GM18867 (cell line): ENCODE results near the gene TAL2.

ENCODE experiments used
- ATAC-seq: cut with Tn5 transposase; IDR thresholded peaks from one replicate; pipeline ENCODE4 v1.9.1; 2021; ENCODE audit warnings: mild to moderate bottlenecking, moderate library complexity; ENCODE audit not compliant: unreplicated experiment

The TAL2 gene

DNA sequence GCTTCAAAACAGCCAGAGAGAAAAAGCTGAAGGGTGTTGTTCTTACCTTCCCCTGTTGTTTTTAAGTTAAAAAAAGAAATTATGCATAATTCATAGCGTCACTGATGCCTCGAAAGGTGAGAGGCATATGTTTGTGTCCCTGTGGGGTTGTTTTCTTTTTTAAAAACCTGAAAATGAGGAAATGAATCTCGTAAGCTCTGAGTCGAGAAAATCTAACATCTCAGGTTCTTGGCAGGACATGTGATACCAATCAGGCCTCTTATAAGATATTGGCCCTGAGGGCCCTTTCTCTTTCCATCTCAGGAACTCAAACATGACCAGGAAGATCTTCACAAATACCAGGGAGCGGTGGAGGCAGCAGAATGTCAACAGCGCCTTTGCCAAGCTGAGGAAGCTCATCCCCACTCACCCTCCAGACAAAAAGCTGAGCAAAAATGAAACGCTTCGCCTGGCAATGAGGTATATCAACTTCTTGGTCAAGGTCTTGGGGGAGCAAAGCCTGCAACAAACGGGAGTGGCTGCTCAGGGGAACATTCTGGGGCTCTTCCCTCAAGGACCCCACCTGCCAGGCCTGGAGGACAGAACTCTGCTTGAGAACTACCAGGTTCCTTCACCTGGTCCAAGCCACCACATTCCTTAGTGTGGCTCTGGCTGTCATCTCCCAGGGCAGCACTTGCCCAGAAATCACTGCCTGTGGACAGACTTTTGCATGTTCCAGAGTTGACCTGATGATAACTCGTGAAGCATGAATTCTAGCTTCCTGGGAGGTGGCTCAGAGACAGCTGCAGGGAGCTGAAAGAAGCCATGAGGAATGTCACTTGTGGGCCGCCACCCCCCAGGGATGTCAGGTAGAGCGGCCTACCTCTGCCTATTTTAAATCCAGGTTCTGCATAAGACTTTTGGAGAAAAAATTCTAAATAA is at the start of gene TAL2:
Gene TAL2, plus strand, starts transcription at position 274 of the 921 bp plus-strand sequence. Its CDS starts 40 bp downstream, at position 314.
- peak; percentile 97 for ATAC-seq

GRCh38 chr9:105621001-105621400 is 41.3 kb upstream of the TAL2 start:
- ATAC-seq: no peak

GRCh38 chr9:105625088-105625487 is 37.2 kb upstream of the TAL2 start:
- no peak for ATAC-seq

DNA sequence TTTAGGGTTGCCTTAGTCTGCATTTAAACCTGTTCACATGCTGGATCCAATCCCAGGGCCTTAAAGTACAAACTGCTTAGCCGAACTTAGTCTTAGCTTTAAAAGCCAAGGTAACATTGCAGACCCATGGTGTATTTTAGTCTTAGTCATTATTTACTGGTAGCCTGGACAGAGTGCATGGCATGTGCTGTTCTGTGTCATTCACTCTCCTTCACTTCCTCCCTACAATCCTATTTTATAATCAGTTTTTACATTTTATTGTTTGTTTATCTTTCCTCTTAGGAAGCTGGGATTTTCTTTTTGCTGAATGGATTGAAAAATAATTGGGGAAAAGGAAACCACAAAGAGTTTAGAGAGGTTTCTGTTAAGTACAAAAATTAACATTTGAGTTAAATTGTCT is 29.4 kb upstream of the TAL2 start:
- ATAC-seq: no peak

DNA sequence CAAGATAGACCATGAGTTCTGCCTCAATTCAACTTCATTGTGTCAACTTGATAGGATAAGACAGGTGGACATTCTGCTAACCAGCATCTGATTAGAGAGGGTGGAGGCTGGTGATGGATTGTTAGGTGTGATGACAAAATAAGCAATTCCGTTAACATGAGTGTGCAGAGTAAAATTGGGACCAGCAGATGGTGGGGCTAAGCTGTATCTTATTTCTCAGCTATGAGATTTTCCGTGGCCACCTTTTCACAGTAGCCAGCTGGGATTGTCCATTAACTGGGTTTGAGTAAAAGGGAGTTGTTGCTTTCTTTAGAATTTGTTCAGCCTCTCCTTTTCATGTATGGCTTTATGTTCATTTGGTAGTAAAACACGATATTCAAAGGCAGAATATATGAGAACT is 28.8 kb upstream of the TAL2 start:
- ATAC-seq: no peak

GRCh38 chr9:105636331-105636730 is 25.9 kb upstream of the TAL2 start:
- no peak for ATAC-seq

GRCh38 chr9:105637787-105638395 is 24.4 kb upstream of the TAL2 start:
- ATAC-seq: peak; percentile 60

DNA sequence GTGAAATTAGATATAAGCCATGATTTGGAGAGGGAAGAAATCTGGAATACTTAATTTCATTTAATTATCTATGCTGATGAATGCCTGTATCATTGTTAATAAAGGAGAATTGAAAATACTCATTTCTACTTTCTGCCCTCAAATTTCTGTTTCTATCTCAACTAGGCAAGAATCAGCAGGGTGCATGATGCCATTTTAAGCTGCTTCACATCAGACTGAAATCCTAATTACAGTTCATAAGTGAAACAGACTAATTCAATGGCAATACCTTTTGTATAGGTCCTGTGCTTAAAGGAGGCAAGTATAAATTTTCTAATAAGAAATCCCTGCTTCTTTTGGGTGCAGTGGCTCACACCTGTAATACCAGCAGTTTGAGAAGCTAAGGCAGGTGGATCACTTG is 22.3 kb upstream of the TAL2 start:
- ATAC-seq: peak; percentile 68

DNA sequence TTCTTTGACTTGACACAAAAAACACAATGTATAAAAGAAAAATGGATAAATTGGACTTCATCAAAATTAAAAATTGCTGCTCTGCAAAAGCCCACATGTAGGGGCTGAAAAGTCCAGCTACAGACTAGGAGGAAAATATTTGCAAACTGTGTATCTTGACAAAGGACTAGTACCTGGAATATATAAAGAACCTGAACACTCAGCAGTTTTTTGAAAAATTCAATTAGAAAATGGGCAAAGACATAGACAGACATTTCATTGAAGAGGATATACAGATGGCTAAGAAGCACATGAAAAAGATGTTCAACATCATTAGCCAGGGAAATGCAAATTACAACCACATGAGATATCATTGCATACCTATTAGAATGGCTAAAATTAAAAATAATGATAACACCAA is 18.5 kb upstream of the TAL2 start:
- ATAC-seq: no peak

DNA sequence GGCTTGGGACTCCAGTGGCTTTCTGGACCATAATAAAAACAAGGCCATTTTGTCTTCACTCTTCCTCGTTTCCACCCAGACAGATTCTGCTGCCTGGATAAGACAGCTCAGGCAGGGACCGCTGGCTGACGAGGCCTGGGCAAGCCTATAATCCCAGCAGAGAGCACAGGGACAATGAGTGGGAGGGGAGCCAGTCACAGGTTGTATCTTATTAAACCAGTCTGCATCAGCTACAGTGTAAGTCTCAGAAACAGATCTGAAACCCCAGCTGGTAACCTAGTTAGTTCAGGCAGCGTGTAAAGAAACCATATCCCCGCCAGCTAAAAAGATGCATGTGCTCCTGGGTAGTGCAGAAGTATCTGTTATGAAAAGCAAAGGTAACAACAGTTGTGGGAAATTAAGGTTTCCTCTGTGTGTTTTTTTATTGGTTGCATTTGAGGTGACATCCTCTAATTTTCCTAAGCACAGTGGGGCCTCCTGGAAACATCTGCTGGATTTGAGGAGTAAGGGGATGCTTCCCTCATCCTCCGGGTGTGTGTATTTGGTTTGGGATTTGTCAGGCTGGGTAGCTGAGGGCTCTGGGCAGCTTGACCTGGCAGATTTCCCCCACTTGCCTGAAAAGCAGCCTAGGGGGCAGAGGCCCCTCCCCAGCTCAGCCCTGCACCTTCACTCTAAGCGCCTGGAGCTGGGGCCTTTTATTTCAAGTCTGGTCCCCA is 15.2 kb upstream of the TAL2 start:
- no peak for ATAC-seq

GRCh38 chr9:105647595-105648349 is 14.5 kb upstream of the TAL2 start:
- no peak for ATAC-seq

DNA sequence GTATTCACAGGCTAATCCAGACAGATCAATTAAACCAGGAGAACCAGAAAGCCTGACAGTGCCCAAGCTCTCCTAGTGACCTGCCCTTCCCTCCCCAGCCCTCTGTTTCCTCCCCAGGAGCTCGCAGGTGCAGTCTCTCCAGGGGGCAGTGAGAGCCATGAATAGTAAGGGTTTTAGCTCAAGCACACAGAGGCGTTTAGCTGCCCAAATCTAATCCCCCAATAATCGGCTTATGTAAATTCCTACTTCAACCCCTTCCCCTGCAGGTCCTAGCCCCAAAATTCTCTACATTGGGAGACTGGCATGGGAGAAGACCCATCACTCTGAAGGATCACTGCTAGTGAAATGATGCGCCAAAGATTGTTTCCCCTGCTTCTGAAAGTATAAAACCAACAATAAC is 10.5 kb upstream of the TAL2 start:
- ATAC-seq: no peak

- peak; percentile 76 for ATAC-seq
Observed at GRCh38 chr9:105656131-105656921, 5.9 kb upstream of the TAL2 start.

GRCh38 chr9:105658351-105658750 is 3.9 kb upstream of the TAL2 start:
- ATAC-seq: no peak

DNA sequence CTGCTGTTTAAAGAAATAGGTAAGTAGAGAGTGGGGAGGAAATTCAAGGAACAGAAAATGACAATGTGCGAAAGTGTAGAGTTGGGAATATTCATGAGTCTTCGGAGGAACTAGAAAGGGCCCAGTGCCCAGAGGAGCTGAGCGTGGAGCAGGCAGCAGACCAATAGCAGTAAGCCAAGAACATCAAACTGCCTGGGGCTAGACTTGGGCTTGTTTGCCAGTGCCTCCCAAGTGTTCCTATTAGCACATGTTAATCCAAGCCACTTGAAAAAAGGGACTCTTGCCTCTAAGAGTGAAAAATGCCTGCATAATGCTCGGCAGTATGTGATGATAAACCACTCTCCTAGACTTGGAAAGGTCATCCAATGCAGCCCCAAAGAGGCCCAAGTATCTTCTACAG is 1.2 kb upstream of the TAL2 start:
- no peak for ATAC-seq

GRCh38 chr9:105663914-105664313 is 1.7 kb downstream of the TAL2 start:
- ATAC-seq: no peak

- no peak for ATAC-seq
Observed at GRCh38 chr9:105667867-105668266, 5.6 kb downstream of the TAL2 start.

- no peak for ATAC-seq
Observed at GRCh38 chr9:105670315-105670714, 8.1 kb downstream of the TAL2 start.

DNA sequence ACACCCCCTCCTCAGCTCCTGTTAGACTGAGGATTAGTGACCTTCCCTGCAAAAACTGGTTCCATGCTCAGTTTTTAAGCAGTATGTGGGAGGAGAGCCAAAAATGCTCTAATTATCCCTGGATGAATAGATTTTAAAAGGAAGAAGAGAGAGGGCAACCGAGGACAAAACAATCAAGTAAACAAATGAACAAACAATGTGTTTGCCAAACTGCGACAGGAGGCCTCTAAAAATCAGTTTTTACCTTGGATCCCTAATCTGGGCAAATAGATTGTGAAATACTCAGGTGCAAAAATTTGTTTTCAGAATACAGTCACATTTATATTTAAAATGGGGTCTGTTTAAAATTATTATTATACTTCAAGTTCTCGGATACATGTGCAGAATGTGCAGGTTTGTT is 8.5 kb downstream of the TAL2 start:
- ATAC-seq: no peak

DNA sequence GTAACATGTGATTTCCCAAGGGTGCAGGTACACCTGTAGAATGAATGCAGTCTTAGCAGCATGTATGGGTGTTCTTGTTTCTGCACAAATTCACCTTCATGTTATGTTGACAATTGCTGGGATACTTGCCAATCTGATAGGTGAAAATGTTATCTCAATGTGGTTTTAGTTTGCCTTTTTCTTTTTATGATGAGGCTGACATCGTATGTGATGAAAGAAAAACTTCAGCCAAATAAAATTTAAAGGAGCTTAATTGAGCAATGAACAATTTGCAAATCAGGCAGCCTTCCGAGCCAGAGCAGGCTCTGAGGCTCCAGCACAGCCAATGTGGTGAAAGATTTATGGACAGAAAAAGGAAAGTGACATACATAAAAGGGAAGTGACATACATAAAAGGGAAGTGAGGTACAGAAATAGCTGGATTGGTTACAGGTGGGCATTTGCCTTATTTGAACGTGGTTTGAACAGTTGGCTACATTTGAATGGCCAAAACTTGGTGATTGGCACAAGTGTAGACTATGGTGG is 10.5 kb downstream of the TAL2 start:
- peak; percentile 70 for ATAC-seq
